Brain microvascular endothelial cell (primary cell): Measurements from ENCODE around the gene OR1I1.

ENCODE experiments used
- DNase-seq: peaks from one replicate; pipeline ENCODE4 v3.0.0-alpha.2; 2020
- H3K27ac ChIP-seq: fragments of 250-450 bp; sonication (Bioruptor Pico); 2 replicates; pipeline ENCODE4 v1.5.1; 2020; ENCODE audit warnings: mild to moderate bottlenecking, moderate library complexity
- H3K27me3 ChIP-seq: fragments of 250-450 bp; sonication (Bioruptor Pico); replicated peaks from 2 replicates; pipeline ENCODE4 v1.5.1; 2020; ENCODE audit warnings: mild to moderate bottlenecking
- H3K36me3 ChIP-seq: fragments of 250-450 bp; sonication (Bioruptor Pico); replicated peaks from 2 replicates; pipeline ENCODE4 v1.5.1; 2020; ENCODE audit warnings: mild to moderate bottlenecking
- H3K4me3 ChIP-seq: 2 replicates; pipeline ENCODE4 v1.5.1; 2011; ENCODE audit warnings: low read depth, mild to moderate bottlenecking, control low read depth, low read length, moderate library complexity
- CTCF ChIP-seq: IDR thresholded peaks from 2 replicates; pipeline ENCODE4 v1.5.1; 2011; ENCODE audit warnings: low read depth, mild to moderate bottlenecking, moderate library complexity, low read length, control low read depth, inconsistent platforms; ENCODE audit errors: missing control alignments
- in situ Hi-C: cut with HindIII; loops from 2 replicates; pipeline ENCODE4 v1.10.0; 2017; ENCODE audit warnings: low sequenced_read_pairs, low pct_ligation_motif_present

The OR1I1 gene

GRCh38 chr19:15108145-15108844, 26.3 kb downstream of the OR1I1 start:
- TF ChIP-seq CTCF = no peak
- Histone ChIP-seq H3K27me3 (no peaks in the 10 kb centered on the region), H3K36me3 (peaks cover 40% of the 10 kb centered on the region), H3K27ac (peak overlapping the region; percentile 81), H3K4me3 (peak overlapping the region; percentile 76)
- in situ Hi-C loops = no loop called here
- no peak for DNase-seq

DNA sequence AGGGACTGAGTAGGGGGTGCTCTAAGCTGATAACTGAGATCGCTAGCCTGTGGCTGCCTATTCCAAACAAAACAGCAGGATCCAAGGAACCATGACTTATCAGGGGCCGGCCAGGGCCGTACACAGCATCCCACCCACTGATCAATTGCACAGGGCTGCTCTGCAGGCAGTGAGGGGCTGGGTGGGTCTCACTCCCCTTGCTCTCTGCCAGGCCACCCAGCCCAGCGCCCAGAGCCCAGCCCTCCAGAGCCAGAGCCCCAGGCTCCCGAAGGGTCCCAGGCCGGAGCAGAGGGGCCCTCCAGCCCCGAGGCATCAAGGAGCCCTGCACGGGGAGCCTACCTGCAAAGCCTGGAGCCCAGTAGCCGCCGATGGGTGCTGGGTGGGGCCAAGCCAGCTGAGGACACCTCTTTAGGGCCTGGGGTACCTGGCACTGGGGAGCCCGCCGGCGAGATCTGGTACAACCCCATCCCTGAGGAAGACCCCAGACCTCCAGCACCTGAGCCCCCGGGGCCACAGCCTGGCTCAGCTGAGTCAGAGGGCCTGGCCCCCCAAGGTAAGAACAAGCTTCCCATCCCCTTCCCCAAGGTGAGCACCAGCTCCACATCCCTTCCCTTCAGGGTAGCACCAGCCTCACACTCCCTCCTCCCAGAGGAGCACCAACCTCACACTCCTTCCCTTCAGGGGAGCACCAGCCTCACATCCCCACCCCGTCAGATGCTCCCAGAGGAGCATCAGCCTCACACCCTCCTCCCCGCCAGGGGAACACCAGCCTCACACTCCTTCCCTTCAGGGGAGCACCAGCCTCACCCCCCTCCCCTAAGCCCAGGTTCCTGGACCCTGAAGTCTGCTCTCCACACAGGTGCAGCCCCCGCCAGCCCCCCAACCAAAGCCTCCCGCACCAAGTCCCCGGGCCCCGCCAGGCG, 27.1 kb downstream of the OR1I1 start:
- no peak for DNase-seq
- Histone ChIP-seq H3K27me3 (no peaks in the 10 kb centered on the region), H3K36me3 (peaks cover 48% of the 10 kb centered on the region), H3K27ac (no peak overlapping the region), H3K4me3 (peak overlapping the region; percentile 76)
- in situ Hi-C loops = no loop called here
- no peak for TF ChIP-seq CTCF

GRCh38 chr19:15109768-15110417, 27.9 kb downstream of the OR1I1 start:
- peaks cover 48% of the 10 kb centered on the region for H3K36me3 ChIP-seq
- DNase-seq = no peak
- H3K27me3 ChIP-seq = no peaks in the 10 kb centered on the region
- no peak overlapping the region for H3K4me3 ChIP-seq
- in situ Hi-C loops = no loop called here
- TF ChIP-seq CTCF = no peak
- no peak overlapping the region for H3K27ac ChIP-seq

DNA sequence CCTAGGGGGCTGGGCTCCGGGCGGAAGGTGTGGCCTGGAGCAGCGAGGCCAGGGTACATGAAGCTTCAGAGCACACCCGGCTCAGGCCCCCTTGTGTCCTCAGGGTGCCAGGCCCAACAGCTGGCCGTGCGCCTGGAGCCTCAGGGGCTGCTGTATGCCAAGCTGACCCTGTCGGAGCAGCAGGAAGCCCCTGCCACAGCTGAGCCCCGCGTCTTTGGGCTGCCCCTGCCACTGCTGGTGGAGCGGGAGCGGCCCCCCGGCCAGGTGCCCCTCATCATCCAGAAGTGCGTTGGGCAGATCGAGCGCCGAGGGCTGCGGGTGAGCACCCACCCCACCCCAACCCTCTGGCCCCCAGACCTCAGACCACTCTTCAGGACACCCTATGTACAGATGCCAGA, 28.4 kb downstream of the OR1I1 start:
- DNase-seq = no peak
- TF ChIP-seq CTCF = no peak
- H3K27ac ChIP-seq = no peak overlapping the region
- no peaks in the 10 kb centered on the region for H3K27me3 ChIP-seq
- in situ Hi-C loops = no loop called here
- H3K36me3 ChIP-seq = peaks cover 52% of the 10 kb centered on the region
- H3K4me3 ChIP-seq = no peak overlapping the region

DNA sequence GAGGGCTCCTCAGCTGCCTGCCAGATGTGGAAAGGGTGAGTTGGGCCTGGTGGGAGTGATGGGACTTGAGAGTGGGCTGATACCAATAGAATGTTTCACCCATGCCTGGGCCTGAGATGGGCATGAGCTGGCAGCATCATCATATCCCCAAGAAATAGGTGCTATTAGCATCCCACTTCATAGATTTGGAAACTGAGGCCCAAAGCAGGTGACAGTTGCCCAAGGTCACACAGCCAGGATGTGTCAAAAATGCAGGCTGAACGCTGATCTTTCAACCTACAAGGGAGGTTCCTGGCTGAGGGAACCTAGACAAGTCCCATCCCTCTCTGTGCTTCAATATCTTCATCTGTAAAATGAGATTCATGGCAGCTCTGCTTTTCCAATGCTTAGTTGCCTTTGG, 29.7 kb downstream of the OR1I1 start:
- no peak overlapping the region for H3K4me3 ChIP-seq
- H3K36me3 ChIP-seq = peaks cover 64% of the 10 kb centered on the region
- no peak overlapping the region for H3K27ac ChIP-seq
- no peaks in the 10 kb centered on the region for H3K27me3 ChIP-seq
- TF ChIP-seq CTCF = no peak
- DNase-seq = no peak
- in situ Hi-C loops = no loop called here
